HG02943 (cell line): Measurements from ENCODE around the gene SLC16A12.
"Not testable (repeated sequence)": the region's sequence is repeated elsewhere in the genome, so short reads cannot be mapped to it uniquely, and the experiment has no call there.

Experiments used
- ATAC-seq: cut with Tn5 transposase; IDR thresholded peaks from one replicate; pipeline ENCODE4 v1.9.1; 2021; ENCODE audit warnings: mild to moderate bottlenecking, low read depth, moderate library complexity; ENCODE audit not compliant: unreplicated experiment

Gene SLC16A12

DNA sequence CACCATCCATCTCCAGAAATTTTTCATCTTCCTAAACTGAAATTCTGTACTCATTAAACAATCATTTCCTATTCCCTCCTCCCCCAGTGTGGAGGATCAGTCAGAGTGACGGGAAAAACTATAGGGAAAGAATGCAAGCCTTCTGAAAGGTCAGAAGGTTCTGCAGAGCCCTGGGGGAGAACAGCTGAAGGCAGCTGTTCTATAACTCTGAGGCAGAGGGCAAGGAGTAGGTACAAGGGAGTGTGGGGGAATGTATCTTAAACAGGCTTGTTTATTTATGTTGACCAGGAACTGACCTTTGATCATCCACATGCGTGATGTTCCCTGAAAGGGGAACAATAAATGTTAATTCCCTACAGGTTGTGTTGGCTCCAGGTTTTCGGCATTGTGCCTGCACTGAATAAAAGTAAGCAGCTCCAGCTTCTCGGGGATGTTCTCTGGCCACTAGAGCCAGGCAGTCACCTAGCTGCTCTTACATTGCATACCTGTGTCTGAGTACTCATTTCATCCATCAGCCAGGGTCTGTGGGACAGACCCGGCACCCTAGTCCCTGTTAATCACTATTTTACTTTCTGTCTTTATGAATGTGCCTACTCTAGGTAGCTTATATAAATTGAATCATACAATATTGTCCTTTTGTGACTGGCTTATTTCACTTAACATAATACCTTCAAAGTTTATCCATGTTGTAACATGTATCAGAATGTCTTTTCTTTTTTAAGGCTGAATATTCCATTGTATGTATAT lies 137.2 kb downstream of the SLC16A12 start:
- no peak for ATAC-seq

DNA sequence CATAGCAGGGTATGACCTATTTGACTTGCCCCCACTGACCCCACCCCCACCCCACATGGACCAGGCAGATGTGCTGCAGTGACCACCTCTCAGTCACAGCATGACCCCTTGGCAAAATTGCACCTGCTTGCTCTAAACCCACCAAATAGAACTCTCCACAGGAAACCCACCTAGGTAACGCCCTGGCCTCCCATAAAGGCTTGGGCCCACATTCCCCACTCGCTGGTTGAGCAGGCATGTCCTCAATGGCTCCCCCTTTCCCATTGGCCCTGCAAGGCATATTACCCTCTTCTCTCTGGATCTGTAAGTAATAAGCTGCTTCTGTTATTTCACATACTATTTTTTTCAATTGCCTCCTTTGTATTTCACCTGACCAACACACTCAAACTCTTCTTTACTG lies 140.3 kb downstream of the SLC16A12 start:
- no peak for ATAC-seq

DNA sequence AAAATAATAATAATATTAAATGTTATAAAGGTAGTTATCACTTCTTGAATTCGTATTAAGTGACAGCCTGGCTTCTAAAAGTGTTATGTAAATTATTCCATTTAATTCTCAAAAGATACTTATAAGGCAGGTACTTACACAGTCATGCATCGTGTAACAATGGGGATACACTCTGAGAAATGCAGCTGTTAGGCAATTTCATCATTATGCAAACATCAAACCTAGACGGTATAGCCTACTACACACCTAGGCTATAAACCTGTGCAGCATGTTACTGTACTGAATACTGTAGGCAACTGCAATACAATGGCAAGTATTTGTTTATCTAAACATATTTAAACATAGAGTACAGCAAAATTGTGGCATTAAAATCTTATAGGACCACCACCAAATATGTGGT lies 141.5 kb downstream of the SLC16A12 start:
- ATAC-seq: no peak

DNA sequence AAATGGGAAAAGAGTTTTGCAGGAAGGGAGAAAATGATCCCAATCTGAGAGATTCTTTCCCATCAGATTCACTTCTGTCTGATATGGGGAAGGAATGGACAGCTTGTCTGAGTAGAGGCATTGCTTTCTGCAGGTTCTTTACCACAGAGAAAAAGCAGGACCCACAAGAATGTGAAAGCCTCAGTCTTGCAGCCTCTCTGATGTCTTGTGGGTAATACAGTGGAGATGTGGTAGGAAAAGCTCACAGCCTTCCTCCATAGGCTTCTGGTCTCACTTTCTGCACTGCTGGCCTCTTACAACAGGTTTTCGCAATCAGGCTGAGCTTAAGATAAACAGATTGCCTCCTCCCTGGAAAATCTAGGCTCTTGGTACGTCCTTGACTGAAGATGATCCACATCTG lies 142.4 kb downstream of the SLC16A12 start:
- ATAC-seq: peak; percentile 25

- ATAC-seq: peak; percentile 79
These were observed 143.3 kb downstream of the SLC16A12 start, which contains the start of gene IFIT1 for GRCh38 chr10:89391907-89392756. Gene IFIT1 (plus strand): TSS chr10:89392623. CDS start chr10:89392713, 90 bp downstream.

GRCh38 chr10:89391226-89391576 lies 144.2 kb downstream of the SLC16A12 start:
- ATAC-seq: not testable (repeated sequence)

DNA sequence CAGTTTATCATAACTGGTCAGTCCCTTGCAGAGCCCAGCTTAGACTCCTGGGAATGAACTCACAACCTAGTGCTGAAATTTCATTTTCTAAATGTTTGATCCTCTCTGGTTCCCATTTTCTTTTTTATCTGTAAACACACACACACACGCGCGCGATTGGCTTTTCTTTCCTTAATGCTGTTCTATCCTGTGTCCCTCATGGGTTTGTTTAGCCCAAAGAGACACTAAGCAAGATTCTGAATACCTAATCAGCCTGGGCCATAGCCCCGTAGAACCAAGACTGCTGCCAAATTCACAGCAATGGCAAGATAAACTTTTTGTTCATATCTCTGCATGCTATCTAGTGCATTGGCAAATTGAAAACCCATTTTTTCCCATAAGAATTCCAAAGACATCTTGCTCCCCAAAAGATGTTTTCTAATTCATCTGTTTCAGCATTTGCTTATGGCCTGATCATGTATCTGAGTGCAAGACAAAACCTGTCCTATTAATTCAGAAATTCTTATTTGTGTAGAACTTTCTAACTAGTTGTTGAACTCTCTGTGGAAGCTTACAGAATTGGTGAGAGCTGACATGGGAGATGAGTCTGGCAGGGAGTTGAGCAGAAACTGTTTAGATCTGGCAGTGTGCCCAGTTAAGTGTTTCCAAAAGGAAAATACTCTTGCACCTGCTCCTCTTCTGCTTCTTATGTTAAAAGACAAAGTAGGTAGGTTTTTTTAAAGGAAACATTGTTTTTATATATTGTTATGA lies 144.7 kb downstream of the SLC16A12 start:
- no peak for ATAC-seq

- ATAC-seq: no peak
These were observed 146.1 kb downstream of the SLC16A12 start for GRCh38 chr10:89389254-89389653.

GRCh38 chr10:89388806-89389205 lies 146.6 kb downstream of the SLC16A12 start:
- no peak for ATAC-seq

- no peak for ATAC-seq
These were observed 150.7 kb downstream of the SLC16A12 start for GRCh38 chr10:89384474-89385340.

GRCh38 chr10:89382757-89383156 lies 152.6 kb downstream of the SLC16A12 start:
- ATAC-seq: no peak
